ENCODE measurements around the gene PRUNE1. TPM values are rescaled to one million over a fixed set of nuclear protein-coding genes. Genes with fewer than 3 reads are reported as not detected.

Gene PRUNE1
- total RNA-seq, 1 donor from 2014 or later, result 26.7 TPM

- DNase-seq (ENCODE audit: low spot score), result no peak
Observed at GRCh38 chr1:151005729-151006319, 2.4 kb upstream of the PRUNE1 start.

- peak; percentile 75 for DNase-seq (ENCODE audit: low spot score)
Observed at GRCh38 chr1:151006327-151007052, 1.8 kb upstream of the PRUNE1 start, which contains the start of gene MINDY1. MINDY1 (minus strand) TSS chr1:151006902; CDS start chr1:151002617, 4,285 bp downstream.

- no peak for DNase-seq (ENCODE audit: low spot score)
Observed at GRCh38 chr1:151007853-151008243, 401 bp upstream of the PRUNE1 start.

- no peak for DNase-seq (ENCODE audit: low spot score)
Observed at GRCh38 chr1:151009206-151009587, 948 bp downstream of the PRUNE1 start.

- no peak for DNase-seq (ENCODE audit: low spot score)
Observed at GRCh38 chr1:151009674-151010345, 1.6 kb downstream of the PRUNE1 start.

GRCh38 chr1:151010346-151010726, 2.1 kb downstream of the PRUNE1 start:
- DNase-seq (ENCODE audit: low spot score), result no peak

- DNase-seq (ENCODE audit: low spot score), result no peak
Observed at GRCh38 chr1:151011154-151011850, 3.1 kb downstream of the PRUNE1 start.

GRCh38 chr1:151012684-151013471, 4.6 kb downstream of the PRUNE1 start:
- no peak for DNase-seq (ENCODE audit: low spot score)

- DNase-seq (ENCODE audit: low spot score), result no peak
Observed at GRCh38 chr1:151013518-151013917, 5.3 kb downstream of the PRUNE1 start.

GRCh38 chr1:151024540-151025146, 16.4 kb downstream of the PRUNE1 start:
- DNase-seq (ENCODE audit: low spot score), result peak; percentile 82

GRCh38 chr1:151026460-151026859, 18.2 kb downstream of the PRUNE1 start:
- DNase-seq (ENCODE audit: low spot score), result no peak

- DNase-seq (ENCODE audit: low spot score), result no peak
Observed at GRCh38 chr1:151032164-151032563, 23.9 kb downstream of the PRUNE1 start.

- no peak for DNase-seq (ENCODE audit: low spot score)
Observed at GRCh38 chr1:151035167-151035566, 26.9 kb downstream of the PRUNE1 start.

- no peak for DNase-seq (ENCODE audit: low spot score)
Observed at GRCh38 chr1:151036356-151036755, 28.1 kb downstream of the PRUNE1 start, which contains the start of gene BNIPL. BNIPL (plus strand) TSS chr1:151036586; CDS start chr1:151036726, 140 bp downstream.

- no peak for DNase-seq (ENCODE audit: low spot score)
Observed at GRCh38 chr1:151037032-151037431, 28.8 kb downstream of the PRUNE1 start.

- DNase-seq (ENCODE audit: low spot score), result no peak
Observed at GRCh38 chr1:151039521-151039920, 31.3 kb downstream of the PRUNE1 start.

GRCh38 chr1:151043163-151043562, 34.9 kb downstream of the PRUNE1 start:
- no peak for DNase-seq (ENCODE audit: low spot score)

GRCh38 chr1:151047591-151047924, 39.3 kb downstream of the PRUNE1 start, which contains the start of gene C1orf56:
C1orf56 (plus strand) TSS chr1:151047751; CDS start chr1:151047848, 97 bp downstream.
- DNase-seq (ENCODE audit: low spot score), result peak; percentile 77

- peak; percentile 80 for DNase-seq (ENCODE audit: low spot score)
Observed at GRCh38 chr1:151047925-151048644, 39.8 kb downstream of the PRUNE1 start.

GRCh38 chr1:151048645-151049032, 40.4 kb downstream of the PRUNE1 start:
- no peak for DNase-seq (ENCODE audit: low spot score)
